HG02610 (cell line): ENCODE data around the gene SPSB4.
"Not testable (repeated sequence)": the region's sequence is repeated elsewhere in the genome, so short reads cannot be mapped to it uniquely, and the experiment has no call there.

ENCODE experiments used
- ATAC-seq: cut with Tn5 transposase; IDR thresholded peaks from one replicate; pipeline ENCODE4 v1.9.1; 2021; ENCODE audit warnings: mild to moderate bottlenecking, moderate library complexity; ENCODE audit not compliant: unreplicated experiment

Gene SPSB4

DNA sequence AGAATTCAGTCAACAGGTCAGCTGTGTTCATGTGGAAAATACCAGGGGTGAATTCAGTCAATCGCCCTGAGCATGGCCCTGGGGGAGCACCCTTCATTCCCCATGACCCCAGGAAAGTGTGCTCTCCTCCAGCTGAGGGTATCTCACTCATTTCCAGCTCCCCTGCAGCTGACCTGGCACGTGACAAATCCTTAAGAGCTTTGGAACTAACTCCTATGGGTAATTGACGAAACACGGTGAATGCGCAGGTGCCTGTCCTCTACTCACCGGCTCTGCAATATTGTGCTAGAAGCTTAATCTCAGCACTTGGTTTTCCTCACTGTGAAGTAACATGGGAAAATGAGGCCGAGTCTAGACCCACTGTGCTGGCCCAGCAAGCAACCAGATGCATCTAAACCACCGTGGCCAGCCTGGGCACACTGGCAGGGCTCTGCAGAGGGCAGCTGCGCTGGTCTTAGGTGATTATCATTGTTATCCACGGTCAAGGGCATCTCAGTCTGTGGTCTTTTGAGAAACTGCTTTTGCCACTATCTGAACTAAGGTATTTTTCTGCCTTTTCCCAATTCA, 63.1 kb downstream of the SPSB4 start:
- no peak for ATAC-seq

DNA sequence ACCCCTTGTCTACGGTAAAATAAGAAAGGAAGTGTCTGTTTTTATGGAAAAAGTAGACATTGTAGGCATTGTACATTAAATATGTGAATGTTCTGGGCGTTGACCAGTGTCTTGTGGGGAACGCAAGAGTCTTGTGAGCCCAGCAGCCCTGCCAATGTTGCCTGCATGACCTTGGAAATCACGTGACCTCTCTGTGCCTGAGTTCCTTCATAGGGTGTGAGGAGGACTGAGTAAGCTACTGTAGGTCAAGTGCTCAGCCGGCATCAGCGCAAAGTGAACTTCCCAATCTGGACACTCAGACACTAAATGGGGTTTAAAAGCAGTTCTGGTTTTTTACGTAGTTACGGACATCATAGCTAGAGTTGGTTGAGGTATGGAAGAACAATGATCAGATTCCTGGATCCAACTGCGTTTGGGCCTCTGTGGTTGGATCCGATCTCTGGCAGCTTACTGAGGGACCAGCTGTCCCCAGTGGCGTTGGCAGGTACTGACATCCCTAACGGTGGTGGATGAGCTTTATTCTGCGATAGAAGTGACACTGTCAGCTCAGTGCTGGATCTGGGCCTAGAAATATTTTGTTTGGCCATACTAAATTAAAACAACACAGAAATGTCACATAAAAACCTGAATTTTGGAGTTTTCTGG, 63.8 kb downstream of the SPSB4 start:
- no peak for ATAC-seq

GRCh38 chr3:141115789-141116541, 64.8 kb downstream of the SPSB4 start:
- no peak for ATAC-seq

GRCh38 chr3:141116721-141117120, 65.6 kb downstream of the SPSB4 start:
- ATAC-seq = no peak

DNA sequence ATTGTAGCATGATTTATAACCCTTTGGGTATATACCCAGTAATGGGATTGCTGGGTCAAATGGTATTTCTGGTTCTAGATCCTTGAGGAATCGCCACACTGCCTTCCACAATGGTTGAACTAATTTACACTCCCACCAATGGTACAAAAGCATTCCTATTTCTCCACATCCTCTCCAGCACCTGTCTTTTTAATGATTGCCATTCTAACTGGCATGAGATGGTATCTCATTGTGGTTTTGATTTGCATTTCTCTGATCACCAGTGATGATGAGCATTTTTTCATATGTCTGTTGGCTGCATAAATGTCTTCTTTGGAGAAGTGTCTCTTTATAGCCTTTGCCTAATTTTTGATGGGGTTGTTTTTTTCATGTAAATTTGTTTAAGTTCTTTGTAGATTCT, 66.8 kb downstream of the SPSB4 start:
- not testable (repeated sequence) for ATAC-seq

DNA sequence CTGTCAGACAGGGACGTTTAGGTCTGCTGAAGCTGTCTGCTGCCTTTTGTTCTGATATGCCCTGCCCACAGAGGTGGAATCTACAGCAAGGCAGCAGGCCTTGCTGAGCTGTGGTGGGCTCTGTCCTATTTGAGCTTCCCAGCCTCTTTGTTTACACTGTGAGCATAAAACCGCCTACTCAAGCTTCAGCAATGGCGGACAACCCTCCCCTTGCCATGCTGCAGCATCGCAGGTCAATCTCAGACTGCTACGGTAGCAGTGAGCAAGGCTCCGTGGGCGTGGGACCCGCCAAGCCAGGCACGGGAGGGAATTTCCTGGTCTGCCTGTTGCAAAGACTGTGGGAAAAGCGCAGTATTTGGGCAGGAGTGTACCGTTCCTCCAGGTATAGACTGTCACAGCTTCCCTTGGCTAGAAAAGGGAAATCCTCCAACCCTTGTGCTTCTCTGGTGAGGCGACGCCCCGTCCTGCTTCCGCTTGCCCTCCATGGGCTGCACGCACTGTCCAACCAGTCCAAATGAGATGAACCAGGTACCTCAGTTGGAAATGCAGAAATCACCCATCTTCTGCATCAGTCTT, 71.4 kb downstream of the SPSB4 start:
- no peak for ATAC-seq

GRCh38 chr3:141123677-141124410, 72.7 kb downstream of the SPSB4 start:
- no peak for ATAC-seq

DNA sequence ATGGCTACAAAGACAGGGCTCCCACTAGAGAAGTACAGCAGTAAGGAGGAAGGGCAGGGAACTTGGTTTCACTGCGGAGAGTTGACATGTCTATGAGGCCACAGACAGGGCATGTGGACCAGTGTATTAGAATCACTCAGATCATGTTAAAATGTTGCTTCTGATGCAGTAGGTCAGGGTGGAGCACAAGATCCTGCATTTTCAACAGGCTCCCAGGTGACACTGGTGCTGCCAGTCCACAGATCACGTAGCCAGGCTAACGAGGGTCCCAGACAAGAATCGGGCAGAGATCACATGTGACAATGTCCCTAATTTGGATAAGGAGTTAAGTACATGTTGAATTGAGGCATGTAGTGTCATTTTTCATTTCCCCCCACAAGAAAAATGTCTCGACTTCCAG, 73.6 kb downstream of the SPSB4 start:
- ATAC-seq = no peak

DNA sequence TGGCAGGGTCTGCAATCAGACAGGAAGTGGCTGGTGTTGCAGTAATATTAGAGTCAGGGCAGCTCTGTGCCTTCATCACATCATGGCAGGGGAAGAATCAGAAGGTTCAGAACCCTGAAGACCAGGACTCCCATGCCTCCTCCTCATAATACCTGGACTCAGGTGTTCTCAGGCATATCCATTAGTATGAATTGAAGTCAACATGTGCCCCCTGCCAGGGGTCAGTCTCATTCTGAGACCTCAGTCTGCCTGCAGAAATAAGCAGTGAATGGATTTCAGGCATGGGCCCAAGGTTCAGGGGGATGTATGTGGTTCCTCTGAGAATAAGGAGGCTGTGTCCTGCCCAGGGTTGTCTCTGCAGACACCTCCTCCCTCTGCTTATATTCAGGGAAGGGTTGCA, 74.2 kb downstream of the SPSB4 start:
- no peak for ATAC-seq

DNA sequence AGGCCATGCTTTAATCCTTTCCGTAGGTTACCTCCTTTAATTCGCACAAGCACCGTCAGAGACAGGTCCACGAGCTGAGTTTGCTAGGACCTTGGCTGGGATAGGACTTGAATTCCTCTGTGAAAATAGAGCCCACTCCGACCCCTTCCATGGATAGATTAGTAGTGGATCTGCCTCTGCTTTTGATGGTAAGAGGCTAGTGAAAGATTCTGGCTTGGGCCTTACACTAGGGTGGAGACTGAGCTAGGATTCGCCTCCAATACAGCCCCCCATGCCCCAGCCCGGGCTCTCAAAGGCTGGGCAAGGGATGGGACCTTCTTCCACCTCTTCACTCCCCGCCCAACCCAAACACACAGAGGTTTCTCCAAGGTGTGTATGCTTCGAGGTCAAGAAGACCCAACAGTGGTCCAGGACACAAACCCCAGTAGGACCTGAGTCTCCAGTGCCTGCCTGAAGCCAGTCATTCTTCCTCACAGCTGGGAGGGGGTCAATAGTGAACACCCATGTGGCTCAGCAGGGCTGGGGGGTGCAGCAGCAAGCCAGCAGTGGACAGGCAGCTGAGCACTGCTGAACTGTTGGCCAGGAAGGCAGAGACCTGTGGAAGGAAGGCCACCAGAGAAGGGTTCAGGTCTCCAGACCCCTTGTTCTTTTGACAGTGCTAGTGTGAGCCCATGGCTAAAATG, 75.7 kb downstream of the SPSB4 start:
- ATAC-seq = no peak

DNA sequence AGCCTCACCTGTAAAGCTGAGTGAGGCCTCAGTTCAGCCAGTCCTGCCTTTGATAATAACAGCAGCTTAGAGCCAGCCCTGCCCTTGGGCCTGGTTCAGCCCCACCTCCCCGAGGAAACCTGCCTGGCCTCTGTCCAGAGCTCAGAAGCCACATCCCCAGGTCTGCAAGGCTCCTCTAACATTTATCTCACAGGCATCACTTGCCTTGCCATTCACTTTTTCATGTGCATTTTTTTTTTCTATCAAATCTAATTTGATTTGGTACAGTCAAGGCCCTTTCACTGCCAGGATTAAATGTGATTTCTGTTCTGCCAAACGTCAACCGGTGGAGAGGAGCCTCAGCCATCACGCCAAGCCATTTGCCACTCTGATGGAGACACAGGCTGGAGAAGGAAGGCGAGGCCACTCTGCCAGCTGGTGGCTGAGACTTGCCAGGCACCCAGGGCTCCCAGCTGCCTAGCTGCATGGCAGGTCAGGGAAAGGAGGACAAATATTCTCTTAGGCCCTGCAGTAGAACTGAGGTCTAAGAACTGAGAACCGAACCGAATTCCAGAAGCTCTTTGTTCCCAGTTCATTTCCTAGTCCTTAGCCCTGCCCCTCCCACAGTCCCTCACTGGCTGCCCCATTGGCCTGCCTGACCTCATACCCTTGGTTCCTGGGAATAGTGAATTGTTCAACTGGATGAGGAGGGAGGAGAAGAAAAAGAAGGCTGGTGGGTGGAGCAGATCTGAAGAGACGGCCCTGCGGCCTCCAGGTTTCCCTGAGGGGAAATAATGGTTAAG, 76.4 kb downstream of the SPSB4 start:
- ATAC-seq = no peak

DNA sequence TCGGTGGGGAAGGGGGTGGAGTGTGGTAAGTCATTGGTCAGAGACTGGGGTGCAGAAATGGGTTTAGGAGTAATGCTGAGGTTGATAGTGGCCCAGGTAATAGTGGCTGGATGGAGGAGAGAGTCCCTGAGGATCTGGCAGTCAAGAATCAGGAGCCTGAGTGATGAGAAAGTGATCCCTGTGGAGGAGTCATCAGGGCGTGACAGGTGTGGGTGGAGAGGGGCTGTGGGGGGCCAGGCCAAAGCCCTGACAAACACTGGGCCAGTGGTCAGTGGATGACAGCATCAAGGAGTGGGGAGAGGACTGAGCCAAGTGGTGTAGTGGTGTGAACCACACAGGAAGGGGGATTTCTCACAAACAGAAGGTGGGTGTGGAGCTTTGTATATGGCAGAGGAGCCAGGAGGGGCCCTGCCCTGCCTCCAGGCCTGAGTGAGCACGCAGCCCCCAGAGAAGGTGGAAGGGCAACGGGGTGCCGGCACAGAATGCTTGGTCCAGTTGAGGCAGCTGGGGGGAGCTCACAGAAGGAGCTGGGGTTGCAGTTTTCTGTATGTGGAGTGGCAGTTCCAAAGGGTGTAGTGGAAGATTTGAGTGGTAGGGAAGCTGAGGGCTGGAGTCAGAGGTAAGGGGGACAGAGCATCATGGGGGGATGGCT, 77.1 kb downstream of the SPSB4 start:
- ATAC-seq = no peak

DNA sequence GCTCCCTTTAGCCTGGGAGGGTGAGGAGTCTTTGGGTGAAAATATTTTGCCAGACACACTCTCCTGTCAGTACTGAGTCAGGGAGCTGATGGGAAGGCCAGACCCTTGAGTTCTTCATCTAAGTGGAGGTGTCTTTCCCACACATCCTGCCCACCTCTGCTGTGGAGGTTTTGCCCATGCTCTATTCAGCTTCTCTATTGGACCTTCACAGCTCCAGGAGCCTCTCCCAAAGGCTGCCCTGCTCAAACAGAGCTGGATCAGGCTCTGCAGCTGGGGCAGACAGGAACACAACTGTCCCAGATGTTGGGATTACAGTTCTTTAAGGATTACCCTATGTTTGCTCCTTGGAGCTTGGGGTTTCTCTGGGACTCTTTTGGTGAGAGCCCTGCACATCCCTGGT, 77.9 kb downstream of the SPSB4 start:
- no peak for ATAC-seq

DNA sequence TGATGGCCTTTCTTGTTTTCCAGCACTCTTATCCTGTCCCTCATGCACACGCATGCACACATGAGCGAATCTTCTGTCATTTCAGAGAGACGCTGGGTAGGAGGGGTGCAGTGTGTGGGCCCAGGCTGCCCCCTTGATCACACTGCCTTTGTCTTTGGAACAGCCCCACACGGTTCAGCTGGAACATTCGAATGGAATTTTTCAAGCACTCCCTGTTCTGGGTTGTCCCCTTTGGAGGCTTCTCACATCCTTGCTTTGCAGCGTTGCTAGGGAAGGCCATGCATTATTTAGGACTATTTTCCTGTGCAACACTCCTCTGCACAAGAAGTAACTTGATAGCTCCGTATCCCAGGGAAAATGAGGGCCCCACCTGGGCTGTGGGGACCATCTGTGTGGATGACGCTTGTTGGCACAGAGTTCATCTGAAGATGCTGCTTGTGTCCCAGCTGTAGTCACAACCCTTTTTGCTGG, 78.4 kb downstream of the SPSB4 start:
- no peak for ATAC-seq

DNA sequence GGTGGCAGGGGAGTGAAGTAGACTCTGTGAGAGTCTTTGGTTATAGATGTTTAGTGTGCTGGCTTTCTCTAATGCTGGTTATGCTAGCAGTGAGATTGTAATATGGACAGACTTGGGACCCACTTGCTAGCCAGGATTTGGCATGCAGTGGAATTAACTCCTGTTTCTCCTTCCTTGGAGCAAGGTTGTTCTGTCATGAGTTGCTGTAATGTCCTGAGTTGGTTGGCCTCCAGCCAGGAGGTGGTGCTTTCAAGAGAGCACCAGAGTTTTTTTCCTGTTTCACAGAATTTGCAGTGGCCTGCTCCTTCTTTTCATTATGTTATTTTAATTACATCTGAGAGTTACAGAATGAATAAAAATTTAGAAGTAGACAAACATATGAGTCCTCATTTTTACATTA, 92.4 kb downstream of the SPSB4 start:
- no peak for ATAC-seq

DNA sequence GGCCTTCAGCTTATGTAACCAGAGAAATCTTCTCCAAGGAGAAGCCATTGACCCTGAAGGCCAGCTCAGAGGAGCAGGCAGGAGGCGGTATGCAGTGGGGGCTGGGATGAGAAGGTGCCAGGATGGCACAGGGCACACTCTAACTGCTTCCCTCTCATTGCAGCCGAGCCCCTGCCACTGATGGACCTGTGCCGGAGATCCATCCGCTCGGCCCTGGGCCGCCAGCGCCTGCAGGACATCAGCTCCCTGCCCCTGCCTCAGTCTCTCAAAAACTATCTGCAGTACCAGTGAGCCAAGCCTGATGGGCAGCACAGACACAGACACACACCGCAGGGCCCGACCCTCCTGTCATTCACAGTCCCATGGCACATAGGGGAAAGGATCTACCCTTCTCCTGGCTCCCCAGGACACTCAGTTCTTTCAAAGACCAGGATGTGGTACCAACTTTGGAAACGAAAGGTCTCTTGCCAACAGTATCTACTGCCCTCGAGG, 95.9 kb downstream of the SPSB4 start:
- ATAC-seq = no peak

DNA sequence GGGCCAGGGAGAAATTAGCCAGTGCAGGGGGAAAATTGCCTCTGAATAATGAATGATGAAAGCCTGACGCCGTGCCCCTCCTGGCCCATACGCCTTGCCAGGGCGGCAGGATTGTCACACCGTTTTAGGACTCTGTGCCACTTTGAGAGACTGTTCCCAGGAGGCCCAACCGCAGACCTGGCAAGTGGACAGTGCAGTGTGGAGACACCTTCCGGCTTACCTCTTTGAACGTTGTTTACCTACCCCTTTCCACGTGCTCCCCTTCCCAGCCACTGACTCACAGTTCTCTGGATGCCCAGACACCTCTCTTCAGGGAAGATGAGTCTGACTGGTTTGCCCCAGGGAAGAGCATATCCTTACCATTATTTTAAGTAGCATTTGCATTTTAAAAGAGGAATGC, 96.5 kb downstream of the SPSB4 start:
- ATAC-seq = no peak

DNA sequence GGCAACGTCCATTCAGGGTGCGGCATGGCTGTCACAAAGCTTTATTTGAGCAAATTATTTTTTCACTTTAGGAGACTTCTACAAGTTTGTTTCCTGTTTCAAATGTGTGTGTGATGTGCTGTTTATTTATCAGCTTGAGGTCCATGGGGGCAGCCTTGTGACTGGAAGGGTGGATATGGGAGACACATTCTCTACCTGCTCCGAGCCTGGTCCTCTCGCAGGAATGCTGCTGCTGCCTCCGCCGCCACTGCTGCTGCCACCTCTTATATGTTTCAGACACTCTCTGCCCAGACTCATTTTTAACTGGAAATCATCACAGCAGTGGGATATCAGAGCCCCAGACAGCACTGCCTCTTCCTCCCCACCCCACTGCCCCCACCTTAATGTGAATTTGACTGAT, 97.0 kb downstream of the SPSB4 start:
- no peak for ATAC-seq

- no peak for ATAC-seq
Measured at GRCh38 chr3:141148770-141149169, 97.6 kb downstream of the SPSB4 start.
